ENCODE measurements around the gene UGT1A6.

- TF ChIP-seq EZH2 (IDR thresholded peaks at IDR 0.05; ENCODE audit: low read depth, unreplicated experiment) (no peak), CTCF (conservative IDR thresholded peaks at IDR 0.05; ENCODE audit: low read depth in 2 of 2) (no peak), POLR2AphosphoS5 (IDR thresholded peaks at IDR 0.05; ENCODE audit: low read depth) (no peak), NANOG (IDR thresholded peaks at IDR 0.05; ENCODE audit: borderline replicate concordance) (no peak), JUNB (IDR thresholded peaks at IDR 0.05; ENCODE audit: unreplicated experiment) (no peak), EZH2phosphoT487 (IDR thresholded peaks at IDR 0.05; ENCODE audit: unreplicated experiment) (no peak), CREB1 (CRISPR knock-in tag; IDR thresholded peaks at IDR 0.05; ENCODE audit: low read depth) (no peak), REST (IDR thresholded peaks at IDR 0.05; ENCODE audit: unreplicated experiment) (no peak)
Observed at GRCh38 chr2:233698740-233699139, 6.0 kb downstream of the UGT1A6 start.

Measured in GM23338 (cell line).